ENCODE data around the gene TSPAN4.
A peak's percentile ranks its signal among the peaks of the same experiment; 100 is the strongest.

TSPAN4 gene

DNA sequence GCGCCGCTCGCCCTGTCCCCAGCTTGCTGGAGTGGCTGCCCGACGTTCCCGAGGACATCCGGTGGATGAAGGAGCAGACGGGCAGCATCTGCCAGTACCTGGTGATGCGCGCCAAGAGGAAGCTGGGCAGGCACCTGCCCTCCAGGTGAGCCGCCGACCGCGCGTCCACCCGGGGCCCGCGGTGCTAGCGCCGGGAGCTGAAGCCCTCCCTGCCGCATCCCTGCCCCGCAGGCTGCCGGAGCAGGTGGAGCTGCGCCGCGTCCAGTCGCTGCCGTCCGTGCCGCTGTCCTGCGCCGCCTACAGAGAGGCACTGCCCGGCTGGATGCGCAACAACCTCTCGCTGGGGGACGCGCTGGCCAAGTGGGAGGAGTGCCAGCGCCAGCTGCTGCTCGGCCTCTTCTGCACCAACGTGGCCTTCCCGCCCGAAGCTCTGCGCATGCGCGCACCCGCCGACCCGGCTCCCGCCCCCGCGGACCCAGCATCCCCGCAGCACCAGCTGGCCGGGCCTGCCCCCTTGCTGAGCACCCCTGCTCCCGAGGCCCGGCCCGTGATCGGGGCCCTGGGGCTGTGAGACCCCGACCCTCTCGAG is 18.3 kb upstream of the TSPAN4 start:
- DNase-seq (ENCODE audit: low spot score) = no peak

DNA sequence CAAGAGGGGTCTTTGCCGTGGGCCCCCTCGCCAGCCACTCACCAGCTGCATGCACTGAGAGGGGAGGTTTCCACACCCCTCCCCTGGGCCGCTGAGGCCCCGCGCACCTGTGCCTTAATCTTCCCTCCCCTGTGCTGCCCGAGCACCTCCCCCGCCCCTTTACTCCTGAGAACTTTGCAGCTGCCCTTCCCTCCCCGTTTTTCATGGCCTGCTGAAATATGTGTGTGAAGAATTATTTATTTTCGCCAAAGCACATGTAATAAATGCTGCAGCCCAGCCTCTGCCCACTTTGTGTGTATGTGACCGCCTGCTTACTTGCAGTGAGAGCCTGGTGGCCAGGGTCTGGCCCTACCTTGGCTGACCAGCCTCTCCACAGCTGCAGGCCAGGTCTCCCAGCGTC is 17.7 kb upstream of the TSPAN4 start:
- peak; percentile 1 for DNase-seq (ENCODE audit: low spot score)

DNA sequence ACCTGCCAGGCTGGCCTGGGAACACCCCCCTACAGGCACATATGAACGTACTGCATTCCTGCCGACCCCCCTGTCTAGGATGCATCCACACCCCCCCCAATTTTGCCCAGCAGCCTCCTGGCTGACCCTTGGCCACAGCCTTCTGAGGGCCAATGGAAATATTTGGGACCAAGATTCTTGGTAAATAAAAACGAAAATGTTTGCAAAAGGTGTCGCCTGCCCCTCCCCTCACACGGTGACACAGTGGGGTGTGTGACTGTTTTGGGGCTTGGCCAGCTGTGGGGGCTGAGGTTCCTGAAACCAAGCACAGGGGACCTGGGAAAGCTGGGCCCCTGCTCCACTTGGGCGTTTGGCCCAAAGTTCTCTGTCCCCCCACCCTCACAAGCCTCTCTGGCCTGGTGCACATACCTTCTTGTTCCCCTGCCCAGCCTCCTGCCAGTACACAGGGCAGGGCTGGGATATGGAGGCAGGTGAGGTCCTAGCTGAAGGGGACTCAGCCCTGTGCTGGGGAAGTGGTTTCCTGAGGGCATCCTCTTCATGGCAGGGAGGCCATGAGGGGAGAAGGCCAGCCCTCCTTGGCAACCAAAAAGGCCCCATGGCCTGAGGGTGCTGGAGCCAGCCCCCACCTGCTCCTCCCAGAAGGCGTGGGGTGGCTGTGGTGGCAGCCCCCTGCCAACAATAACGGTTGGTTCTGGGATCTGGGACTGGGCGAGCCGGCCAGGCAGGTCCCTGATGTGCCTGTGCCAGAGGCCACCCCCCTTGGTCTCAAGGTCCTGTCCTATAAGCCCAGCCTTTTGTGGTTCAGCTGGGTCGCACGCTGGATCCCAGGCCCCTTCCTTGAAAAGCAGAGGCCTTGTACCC is 17.1 kb upstream of the TSPAN4 start:
- DNase-seq (ENCODE audit: low spot score) = peak; percentile 10

DNA sequence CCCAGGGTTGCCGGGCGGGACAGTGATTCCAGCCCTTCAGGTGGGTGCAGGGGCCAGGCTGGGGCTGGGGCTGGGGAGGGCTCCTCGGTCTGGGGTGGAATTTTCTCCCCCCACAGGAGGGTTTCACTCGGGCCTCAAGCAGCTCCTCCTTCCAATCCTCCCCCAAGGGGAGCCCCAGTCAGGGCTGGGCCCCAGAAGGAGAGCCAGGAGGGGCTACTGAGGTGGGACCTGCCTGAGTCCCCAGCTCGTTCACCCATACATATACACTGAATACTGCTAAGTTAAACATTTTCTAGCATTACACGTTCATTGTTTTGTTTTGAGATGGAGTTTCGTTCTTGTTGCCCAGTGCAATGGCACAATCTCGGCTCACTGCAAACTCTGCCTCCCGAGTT is 16.4 kb upstream of the TSPAN4 start:
- DNase-seq (ENCODE audit: low spot score) = peak; percentile 38

DNA sequence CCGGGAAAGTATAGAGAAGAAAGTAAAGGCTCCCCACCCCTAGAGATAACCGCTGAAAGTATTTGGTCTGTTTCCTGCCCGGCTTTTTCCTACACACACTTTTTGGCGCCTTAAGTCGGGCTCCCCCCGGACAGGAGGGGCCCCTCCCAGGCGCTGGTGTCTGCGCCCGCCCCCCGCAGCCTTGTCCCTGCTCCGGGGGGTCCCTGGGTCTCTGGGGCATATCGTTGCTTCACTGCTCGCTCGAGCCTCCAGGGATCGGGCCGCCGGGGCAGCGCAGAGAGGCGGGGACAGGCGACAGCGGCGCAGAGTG is 15.9 kb upstream of the TSPAN4 start:
- DNase-seq (ENCODE audit: low spot score) = no peak

DNA sequence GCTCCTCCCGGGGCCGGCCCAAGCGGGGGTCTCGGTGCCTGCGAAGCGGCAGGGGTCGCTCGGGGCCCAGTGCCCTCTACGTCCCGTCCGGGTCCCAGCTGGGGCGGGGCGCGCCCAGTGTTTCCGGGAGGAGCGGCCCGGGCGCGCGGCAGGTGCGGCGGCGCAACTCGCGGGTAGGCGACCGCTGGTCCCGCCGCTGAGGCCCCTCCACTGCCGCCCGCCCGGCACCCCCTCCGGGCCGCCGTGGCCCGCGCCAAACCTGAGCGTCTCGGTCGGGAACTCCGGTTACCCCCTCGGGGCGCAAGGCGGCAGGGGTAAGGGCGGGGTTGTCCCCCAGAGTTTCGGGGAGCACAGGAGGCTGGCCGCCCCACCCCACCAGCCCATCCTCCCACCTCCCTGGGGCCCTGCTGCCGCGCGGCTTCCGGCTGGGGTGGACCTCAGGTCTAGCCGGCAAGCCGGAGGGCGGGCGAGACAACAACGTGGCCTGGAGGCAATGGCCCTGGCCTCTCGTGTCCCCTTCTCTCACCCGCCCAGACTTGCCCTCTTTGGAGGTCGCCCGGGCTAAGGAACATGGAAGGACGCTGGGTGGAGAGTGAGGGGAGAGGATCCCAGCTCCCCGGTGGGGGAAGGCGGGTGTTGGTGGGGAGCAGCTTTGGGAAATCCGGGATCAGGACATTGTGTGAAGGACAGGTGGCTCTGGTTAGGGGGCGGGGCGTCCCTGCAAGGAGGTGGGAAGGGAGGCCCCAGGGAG is 15.3 kb upstream of the TSPAN4 start:
- peak; percentile 54 for DNase-seq (ENCODE audit: low spot score)

DNA sequence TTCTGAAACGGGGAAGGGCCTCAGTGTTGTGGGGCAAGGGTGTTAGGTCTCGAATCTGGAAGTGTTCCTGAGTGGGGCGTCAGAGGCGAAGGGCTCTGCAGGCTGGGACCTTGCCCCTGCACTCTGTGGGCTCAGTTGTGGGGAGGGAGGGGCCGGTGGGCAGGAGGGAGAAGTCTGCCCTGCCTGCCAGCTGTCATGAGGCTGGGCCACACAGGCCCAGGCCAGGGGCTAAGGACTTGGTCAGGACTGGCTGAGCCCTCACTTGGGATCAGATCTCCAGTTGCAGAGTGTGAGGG is 14.8 kb upstream of the TSPAN4 start, which contains the start of gene CRACR2B:
TSS of gene CRACR2B (plus strand) at position 23 of the 296 bp plus-strand sequence. CDS start 689 bp downstream, outside the sequence.
- DNase-seq (ENCODE audit: low spot score) = no peak

DNA sequence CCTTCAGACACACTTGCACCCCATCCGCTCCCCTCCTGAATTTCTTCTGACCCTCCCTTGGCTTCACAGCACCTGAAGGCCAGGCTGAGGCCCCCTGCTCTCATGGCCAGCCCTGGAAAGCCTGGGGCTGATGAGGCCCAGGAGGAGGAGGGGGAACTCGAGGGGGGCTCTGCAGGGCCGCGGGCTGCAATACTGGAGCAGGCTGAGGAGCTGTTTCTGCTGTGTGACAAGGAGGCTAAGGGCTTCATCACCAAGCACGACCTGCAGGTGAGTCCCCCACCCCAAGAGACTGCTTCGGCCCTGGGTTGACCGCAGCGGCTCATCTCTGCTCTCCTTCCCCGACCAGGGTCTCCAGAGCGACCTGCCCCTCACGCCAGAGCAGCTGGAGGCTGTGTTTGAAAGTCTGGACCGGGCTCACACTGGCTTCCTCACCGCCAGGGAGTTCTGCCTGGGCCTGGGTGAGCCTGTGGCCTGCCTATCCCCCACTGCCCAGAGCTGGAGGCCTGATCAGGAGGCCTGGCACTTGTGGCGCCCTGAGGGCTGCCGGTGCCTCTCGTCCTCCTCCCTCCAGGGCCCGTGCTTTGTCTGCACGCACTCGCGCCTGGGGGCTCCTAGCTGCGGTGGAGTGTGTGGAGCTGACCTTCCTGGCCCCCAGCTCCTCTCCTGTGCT is 14.0 kb upstream of the TSPAN4 start:
- DNase-seq (ENCODE audit: low spot score) = no peak

DNA sequence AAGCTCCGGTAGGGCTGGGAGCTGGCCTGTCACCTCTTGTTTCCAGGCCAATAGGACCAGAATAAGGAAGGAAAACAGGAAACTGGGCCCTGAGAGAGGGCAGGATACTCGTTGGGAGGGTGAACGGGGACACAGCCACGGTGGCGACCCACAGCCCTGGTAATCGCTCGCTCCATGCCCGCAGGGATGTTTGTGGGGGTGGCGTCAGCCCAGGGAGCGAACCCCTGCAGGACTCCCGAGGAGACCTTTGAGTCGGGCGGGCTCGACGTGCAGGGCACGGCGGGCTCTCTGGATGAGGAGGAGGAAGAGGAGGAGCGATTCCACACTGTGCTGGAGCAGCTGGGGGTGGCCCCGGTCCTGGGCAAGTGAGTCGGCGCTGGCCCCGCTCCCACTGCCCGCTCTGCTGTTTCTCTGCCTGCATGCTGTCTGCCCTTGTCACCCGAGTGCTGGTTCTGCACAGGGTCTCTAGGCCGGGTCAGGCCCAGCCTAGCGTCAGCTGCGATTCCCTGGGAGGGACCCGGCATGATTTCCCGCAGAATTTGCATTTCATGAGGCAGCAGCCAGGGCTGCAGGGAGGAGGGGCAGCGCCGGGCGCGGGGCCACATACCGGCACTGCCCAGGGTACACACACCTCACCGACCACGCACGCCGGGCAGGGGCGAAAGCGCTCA is 13.3 kb upstream of the TSPAN4 start:
- DNase-seq (ENCODE audit: low spot score) = peak; percentile 76

DNA sequence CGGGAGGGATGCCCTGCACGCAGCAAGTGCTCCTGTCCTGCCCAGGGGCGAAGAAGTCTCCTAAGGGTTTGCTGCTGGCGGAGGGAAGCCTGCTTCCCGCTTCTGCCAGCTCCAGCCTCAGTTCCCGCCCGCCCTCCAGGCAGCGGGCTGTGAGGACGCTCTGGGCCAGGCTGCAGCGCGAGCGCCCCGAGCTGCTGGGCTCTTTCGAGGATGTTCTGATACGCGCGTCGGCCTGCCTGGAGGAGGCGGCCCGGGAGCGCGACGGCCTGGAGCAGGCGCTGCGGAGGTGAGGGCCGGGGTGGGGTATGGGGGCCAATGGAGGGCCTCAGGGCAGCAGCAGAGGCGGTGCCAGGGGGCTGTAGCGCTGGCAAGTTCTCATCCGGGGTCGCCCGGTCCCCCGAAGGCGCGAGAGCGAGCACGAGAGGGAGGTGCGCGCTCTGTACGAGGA is 12.8 kb upstream of the TSPAN4 start:
- DNase-seq (ENCODE audit: low spot score) = no peak

DNA sequence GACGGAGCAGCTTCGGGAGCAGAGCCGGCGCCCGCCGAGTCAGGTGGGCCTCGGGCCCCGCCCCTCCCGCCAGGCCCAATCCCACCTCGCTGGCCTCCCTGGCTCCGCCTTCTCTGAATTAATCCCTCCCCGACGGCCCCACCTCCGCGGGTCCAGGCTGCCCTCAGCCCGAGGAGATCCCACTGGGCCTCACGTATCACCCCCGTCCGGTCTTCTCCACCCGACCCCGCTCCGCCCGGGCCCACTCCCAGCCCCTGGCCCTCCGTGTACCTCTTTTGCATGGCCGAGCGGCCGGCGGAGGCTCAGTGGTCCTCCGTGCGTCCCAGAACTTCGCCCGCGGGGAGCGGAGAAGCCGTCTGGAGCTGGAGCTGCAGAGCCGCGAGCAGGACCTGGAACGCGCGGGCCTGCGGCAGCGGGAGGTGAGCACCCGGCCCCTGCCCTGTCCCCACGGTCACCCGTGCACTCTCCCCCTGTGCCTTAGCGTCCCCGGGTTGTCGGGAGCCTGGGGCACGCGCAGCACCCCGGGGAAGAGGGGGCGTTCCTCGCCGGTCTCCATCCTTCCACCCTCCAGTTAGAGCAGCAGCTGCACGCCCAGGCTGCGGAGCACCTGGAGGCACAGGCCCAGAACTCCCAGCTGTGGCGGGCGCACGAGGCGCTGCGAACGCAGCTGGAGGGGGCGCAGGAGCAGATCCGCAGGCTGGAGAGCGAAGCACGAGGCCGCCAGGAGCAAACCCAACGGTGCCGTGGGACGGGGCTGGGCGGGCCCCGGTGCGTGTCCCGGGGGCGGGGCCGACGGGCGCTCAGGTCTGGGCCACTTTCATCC is 12.1 kb upstream of the TSPAN4 start:
- peak; percentile 84 for DNase-seq (ENCODE audit: low spot score)

DNA sequence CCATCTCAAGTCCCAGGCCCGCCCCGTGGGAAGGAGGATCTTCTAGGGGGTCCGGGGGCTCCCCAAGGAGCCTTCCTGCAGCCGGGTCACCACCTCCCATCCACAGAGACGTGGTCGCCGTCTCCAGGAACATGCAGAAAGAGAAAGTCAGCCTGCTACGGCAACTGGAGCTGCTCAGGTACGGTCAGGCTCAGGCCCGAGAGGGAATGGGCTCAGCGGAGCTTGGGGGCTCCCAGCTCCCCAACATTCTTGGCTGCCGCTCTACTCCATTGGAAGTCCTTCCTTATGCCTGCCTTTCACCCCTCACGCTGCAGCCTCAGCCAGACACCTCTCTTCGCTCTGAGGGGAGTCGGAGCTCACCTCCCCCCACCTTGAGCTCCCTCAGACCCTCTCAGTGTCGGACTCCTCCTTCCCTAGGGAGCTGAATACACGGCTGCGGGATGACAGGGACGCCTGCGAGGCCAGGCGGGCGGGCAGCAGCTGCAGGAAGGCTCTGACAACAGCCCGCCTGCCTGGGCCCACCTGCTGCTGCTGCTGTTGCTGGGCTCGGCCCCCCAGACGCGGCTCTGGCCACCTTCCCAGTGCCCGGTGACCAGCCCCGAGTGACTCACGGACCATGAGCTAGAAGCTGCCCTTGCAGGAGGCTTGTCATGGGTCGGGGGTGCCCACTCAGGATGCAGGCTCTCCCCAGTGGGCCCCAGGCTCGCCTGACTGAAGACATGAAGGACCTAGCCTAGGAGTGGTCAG is 11.4 kb upstream of the TSPAN4 start:
- peak; percentile 68 for DNase-seq (ENCODE audit: low spot score)

DNA sequence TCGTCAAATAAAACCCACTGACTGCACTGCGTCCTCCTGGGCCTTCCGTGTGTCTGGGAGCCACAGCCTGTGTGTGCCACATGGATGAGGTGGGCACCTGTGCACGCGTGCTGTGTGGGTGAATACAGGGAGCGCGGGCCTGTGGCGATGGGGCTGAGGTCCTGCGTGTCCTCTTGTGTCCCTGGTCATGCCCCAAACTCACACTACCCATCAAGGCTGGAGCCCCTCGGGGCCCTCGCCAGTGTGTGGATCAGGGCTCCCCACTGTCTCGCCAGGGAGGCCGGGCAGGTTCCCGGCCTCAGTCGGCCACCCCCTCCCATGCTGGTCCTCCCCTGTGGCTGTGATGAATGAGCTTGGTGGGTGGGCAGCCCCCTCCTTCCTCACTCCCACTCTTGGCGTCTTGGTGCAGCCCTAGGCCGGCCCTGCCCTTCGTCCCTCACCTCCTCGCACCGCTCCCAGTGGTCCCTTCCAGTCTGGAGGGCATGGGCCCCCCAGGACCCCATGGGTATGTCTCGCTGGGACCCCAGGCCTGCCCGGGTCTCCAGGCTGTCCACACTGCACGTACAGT is 10.6 kb upstream of the TSPAN4 start:
- DNase-seq (ENCODE audit: low spot score) = no peak

DNA sequence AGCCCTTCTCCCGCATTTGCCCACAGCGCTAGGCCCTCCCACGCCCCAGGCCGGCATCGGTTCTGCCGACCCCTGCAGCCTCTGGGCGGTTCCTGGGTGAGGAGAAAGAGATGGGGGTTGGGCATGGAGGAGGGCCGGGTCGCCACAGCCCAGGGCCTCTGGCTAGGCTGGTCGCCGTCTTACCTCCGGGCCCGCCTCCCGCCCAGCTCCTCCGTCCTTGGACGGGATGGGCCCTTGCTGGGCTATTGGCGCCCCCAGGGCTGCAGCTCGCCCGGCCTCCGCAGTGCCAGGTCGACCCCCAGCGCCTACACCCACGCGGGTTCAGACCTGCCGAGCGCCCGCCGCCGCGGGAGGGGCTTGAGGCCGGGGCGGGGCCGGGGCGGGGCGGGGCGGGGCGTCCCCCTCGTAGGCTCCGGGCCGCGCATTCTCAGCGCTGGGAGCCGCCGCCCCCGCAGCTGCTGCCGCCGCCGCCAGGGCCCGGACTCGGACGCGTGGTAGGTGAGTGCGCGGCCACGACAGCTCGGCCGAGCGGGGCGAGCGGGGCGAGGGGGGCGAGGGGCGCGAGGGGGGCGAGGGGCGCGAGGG is 10.0 kb upstream of the TSPAN4 start, which contains the start of gene CD151:
TSS of gene CD151 (plus strand) at position 424 of the 585 bp plus-strand sequence. CDS start 3,118 bp downstream, outside the sequence.
- DNase-seq (ENCODE audit: low spot score) = peak; percentile 81

DNA sequence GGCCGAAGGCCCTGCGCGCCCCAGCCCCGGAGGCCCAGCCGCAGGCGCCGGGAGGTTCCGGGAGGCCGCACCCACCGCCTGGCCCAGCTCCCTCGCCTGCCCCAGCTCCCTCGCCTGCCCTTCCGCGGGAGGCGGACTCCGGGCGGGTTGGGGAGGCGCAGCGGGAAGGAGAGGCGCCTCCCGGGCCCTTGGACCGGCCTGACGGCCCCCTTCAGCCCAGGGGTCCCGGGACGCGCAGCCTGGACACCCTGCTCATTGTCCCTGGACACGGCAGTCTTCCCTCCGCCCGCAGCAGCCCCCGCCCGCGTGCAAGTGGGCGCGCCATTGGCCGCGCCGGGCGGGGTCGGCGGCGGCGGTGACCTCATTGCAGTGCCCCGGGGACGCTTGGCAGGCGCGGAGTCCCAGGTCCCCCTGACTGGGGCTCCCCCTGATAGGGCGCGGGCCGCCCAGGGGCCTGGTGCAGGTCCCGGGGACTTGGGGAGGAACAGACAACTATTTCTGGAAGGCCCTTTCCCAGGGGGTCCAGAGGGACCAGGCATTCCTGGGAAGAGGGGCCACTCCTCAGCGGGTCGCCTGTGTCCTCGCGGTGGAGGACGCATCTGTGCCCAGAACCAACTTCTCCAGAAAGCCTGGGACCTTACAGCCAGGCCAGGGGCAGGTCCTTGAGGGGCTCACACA is 9.4 kb upstream of the TSPAN4 start:
- peak; percentile 70 for DNase-seq (ENCODE audit: low spot score)

DNA sequence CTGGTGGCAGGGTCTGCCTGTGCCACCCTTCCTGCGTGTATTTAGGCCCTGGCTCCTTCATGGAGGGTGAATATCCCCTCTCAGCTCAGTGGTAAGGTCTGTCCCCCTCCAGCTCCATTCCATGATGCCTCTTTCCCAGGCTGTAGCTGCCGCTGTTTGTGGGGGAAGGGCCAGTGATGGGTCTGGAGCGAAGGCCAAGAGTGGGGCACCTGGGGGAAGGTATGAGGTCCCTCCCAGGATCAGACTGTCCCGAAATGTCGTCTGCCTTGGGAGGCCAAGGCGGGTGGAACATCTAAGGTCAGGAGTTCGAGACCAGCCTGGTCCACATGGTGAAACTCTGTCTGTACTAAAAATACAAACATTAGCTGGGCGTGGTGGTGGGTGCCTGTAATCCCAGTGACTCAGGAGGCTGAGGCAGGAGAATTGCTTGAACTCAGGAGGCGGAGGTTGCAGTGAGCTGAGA is 8.8 kb upstream of the TSPAN4 start:
- peak; percentile 54 for DNase-seq (ENCODE audit: low spot score)

DNA sequence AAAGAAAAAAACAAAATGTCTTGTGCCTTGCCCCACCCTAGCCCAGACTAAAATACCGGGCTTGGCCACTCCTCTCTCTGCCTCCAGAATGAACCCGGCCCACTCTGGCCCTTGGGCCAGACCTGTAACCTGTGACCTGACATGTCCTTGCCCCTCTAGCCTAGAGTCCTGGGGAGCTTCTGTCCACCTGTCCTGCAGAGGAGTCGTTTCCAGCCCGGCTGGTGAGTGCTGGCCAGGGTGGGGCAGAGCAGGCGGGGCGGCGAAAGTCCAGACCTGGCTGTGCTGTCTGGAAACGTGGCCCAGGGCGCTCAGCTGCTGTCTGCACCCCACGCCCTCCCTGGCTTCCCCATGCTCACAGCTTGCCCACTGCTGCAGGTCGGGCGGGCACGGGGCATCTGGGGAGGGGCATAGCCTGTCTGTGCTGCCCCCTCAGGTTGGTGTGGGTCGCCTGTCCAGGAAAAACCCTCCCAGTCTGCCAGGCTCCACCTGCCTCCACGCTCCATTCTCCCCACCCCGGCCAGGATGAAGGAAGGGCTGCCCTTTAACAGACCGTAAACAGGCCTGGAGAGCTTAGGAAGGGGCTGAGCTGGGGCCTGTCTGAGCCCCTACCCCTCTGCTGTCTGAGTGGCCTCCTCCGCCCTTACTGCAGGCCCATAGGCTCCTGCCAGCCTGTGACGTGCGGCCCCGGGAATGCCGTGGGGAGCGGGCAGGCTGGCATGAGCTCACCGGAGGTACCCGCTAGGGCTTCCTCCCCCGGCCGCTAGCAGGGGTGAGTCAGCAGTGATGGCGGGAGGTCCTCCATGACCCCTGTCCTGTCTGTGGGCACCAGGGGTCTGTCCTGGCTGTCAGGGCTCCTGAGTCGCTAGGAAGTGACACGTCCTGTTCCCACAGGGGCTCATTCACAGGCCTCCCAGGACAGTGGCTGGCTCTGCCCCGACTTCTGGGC is 8.0 kb upstream of the TSPAN4 start:
- DNase-seq (ENCODE audit: low spot score) = peak; percentile 99

DNA sequence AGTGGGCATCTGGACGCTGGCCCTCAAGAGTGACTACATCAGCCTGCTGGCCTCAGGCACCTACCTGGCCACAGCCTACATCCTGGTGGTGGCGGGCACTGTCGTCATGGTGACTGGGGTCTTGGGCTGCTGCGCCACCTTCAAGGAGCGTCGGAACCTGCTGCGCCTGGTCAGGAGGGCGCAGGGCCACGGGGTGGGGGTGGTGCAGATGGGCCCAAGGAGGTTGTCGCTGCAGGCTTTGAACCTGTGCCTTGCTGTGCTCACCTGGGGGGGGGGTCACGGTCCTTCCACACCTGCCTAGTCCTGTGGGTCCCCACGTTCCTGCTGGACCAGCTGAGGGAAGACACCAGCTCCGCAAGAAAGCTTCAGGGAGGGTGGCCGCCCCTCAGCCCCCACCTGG is 6.4 kb upstream of the TSPAN4 start:
- DNase-seq (ENCODE audit: low spot score) = no peak

All from kidney tubule cell (primary cell).